Measurements from ENCODE around the gene LRRK1.

- TF ChIP-seq, protein P1, sequence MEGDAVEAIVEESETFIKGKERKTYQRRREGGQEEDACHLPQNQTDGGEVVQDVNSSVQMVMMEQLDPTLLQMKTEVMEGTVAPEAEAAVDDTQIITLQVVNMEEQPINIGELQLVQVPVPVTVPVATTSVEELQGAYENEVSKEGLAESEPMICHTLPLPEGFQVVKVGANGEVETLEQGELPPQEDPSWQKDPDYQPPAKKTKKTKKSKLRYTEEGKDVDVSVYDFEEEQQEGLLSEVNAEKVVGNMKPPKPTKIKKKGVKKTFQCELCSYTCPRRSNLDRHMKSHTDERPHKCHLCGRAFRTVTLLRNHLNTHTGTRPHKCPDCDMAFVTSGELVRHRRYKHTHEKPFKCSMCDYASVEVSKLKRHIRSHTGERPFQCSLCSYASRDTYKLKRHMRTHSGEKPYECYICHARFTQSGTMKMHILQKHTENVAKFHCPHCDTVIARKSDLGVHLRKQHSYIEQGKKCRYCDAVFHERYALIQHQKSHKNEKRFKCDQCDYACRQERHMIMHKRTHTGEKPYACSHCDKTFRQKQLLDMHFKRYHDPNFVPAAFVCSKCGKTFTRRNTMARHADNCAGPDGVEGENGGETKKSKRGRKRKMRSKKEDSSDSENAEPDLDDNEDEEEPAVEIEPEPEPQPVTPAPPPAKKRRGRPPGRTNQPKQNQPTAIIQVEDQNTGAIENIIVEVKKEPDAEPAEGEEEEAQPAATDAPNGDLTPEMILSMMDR (conservative IDR thresholded peaks at IDR 0.05 in 1 of 2, IDR thresholded peaks at IDR 0.05 in 1 of 2; ENCODE audit: extremely low read depth in 1 of 2, insufficient read depth in 1 of 2, low read depth in 1 of 2, low read length in 2 of 2) = no peak
- no peak for TF ChIP-seq EZH2 (IDR thresholded peaks at IDR 0.05; ENCODE audit: borderline replicate concordance, low read length)
Observed at GRCh38 chr15:100987143-100987542, 68.0 kb downstream of the LRRK1 start.

Measured in mammary epithelial cell (primary cell).